ENCODE results near the gene GGT5.
"Not testable (repeated sequence)": the region's sequence is repeated elsewhere in the genome, so short reads cannot be mapped to it uniquely, and the experiment has no call there.

DNA sequence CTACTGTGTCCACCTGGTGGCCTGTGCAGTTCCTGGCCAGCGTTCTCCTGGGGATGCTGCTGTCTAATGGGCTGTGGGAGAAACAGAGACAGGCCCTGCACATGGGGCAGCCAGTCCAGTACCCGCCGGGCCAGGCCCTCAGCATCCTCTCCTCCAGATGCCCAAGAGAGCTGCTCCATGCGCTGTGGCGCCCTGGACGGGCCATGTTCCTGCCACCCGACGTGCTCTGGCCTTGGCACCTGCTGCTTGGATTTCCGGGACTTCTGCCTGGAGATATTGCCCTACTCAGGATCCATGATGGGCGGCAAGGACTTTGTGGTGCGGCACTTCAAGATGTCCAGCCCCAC, 62.0 kb downstream of the GGT5 start:
- TF ChIP-seq CTCF, POLR2AphosphoS5 (IDR thresholded peaks at IDR 0.05): not testable (repeated sequence)
